MM.1S (cell line): ENCODE data around the gene QSOX1.

ENCODE experiments used
- DNase-seq: peaks from one replicate; pipeline ENCODE4 v3.0.0-alpha.2; 2015
- H2AFZ ChIP-seq: fragments of 300-600 bp; sonication (generic); 2 replicates; pipeline ENCODE4 v1.6.0; 2016; ENCODE audit warnings: antibody characterized with exemption, low read length
- H3F3A ChIP-seq: fragments of 300-600 bp; sonication (generic); 2 replicates; pipeline ENCODE4 v1.6.1; 2016; ENCODE audit warnings: mild to moderate bottlenecking, antibody characterized with exemption, low read length, moderate library complexity, mixed read lengths; ENCODE audit not compliant: insufficient read depth
- H3K27ac ChIP-seq: fragments of 300-600 bp; sonication (generic); 2 replicates; pipeline ENCODE4 v1.5.1; 2016; ENCODE audit warnings: mild to moderate bottlenecking, low read length
- H3K27me3 ChIP-seq: fragments of 300-600 bp; sonication (generic); replicated peaks from 2 replicates; pipeline ENCODE4 v1.6.0; 2016; ENCODE audit warnings: low read length; ENCODE audit not compliant: insufficient read depth
- H3K36me3 ChIP-seq: fragments of 300-600 bp; sonication (generic); replicated peaks from 2 replicates; pipeline ENCODE4 v1.6.1; 2016; ENCODE audit warnings: mild to moderate bottlenecking, low read length, mixed read lengths; ENCODE audit not compliant: insufficient read depth
- H3K4me1 ChIP-seq: fragments of 300-600 bp; sonication (generic); 2 replicates; pipeline ENCODE4 v1.6.1; 2016; ENCODE audit warnings: low read length, mixed read lengths
- H3K4me2 ChIP-seq: fragments of 300-600 bp; sonication (generic); 2 replicates; pipeline ENCODE4 v1.6.0; 2016; ENCODE audit warnings: low read depth, low read length
- H3K4me3 ChIP-seq: fragments of 300-600 bp; sonication (generic); 2 replicates; pipeline ENCODE4 v1.5.1; 2016; ENCODE audit warnings: low read length, mixed read lengths
- H3K79me2 ChIP-seq: fragments of 300-600 bp; sonication (generic); 2 replicates; pipeline ENCODE4 v1.6.1; 2016; ENCODE audit warnings: mixed run types, low read length, mixed read lengths
- H3K9ac ChIP-seq: fragments of 300-600 bp; sonication (generic); 2 replicates; pipeline ENCODE4 v1.6.1; 2016; ENCODE audit warnings: low read length, mixed read lengths
- H3K9me2 ChIP-seq: fragments of 300-600 bp; sonication (generic); replicated peaks from 2 replicates; pipeline ENCODE4 v1.6.1; 2016; ENCODE audit warnings: mild to moderate bottlenecking, low read length, mixed read lengths; ENCODE audit not compliant: insufficient read depth
- H3K9me3 ChIP-seq: fragments of 300-600 bp; sonication (generic); replicated peaks from 2 replicates; pipeline ENCODE4 v1.6.1; 2016; ENCODE audit warnings: mild to moderate bottlenecking, low read length, mixed read lengths; ENCODE audit not compliant: insufficient read depth
- H4K20me1 ChIP-seq: fragments of 300-600 bp; sonication (generic); 2 replicates; pipeline ENCODE4 v1.6.1; 2016; ENCODE audit warnings: mild to moderate bottlenecking, low read length, moderate library complexity, mixed read lengths; ENCODE audit not compliant: insufficient read depth
- CTCF ChIP-seq: fragments of 300-600 bp; sonication (generic); IDR thresholded peaks from 2 replicates; pipeline ENCODE4 v1.5.1; 2016; ENCODE audit warnings: antibody characterized with exemption, low read length, mixed read lengths
- EZH2 ChIP-seq: fragments of 300-600 bp; sonication (generic); optimal IDR thresholded peaks from 2 replicates; pipeline ENCODE3; 2017; ENCODE audit warnings: low read depth, mild to moderate bottlenecking, antibody characterized with exemption, low read length, mixed read lengths
- EZH2phosphoT487 ChIP-seq: fragments of 300-600 bp; sonication (generic); IDR thresholded peaks from 2 replicates; pipeline ENCODE4 v1.6.1; 2018; ENCODE audit warnings: antibody characterized with exemption, low read length

The QSOX1 gene

GRCh38 chr1:180204231-180204630 lies 49.6 kb downstream of the QSOX1 start:
- Histone ChIP-seq H3K27me3 (no peaks in the 10 kb centered on the region), H2AFZ (no peak overlapping the region), H4K20me1 (no peaks in the 10 kb centered on the region), H3F3A (no peaks in the 10 kb centered on the region), H3K36me3 (no peaks in the 10 kb centered on the region), H3K4me1 (no peaks in the 10 kb centered on the region), H3K9me3 (no peaks in the 10 kb centered on the region), H3K4me2 (no peak overlapping the region), H3K79me2 (no peaks in the 10 kb centered on the region), H3K9me2 (no peaks in the 10 kb centered on the region), H3K9ac (no peak overlapping the region), H3K4me3 (no peak overlapping the region), H3K27ac (no peak overlapping the region)
- DNase-seq, result no peak
- TF ChIP-seq EZH2phosphoT487, result no peak
- TF ChIP-seq EZH2, result no peak
- TF ChIP-seq CTCF, result no peak

- Histone ChIP-seq H3K9me3 (no peaks in the 10 kb centered on the region), H3K9ac (no peak overlapping the region), H3K4me3 (no peak overlapping the region), H3K27ac (no peak overlapping the region), H3K36me3 (no peaks in the 10 kb centered on the region), H3F3A (no peaks in the 10 kb centered on the region), H3K4me2 (no peak overlapping the region), H3K79me2 (no peaks in the 10 kb centered on the region), H3K4me1 (no peaks in the 10 kb centered on the region), H3K27me3 (no peaks in the 10 kb centered on the region), H2AFZ (no peak overlapping the region), H4K20me1 (no peaks in the 10 kb centered on the region), H3K9me2 (no peaks in the 10 kb centered on the region)
- TF ChIP-seq EZH2 (no peak), CTCF (no peak)
- DNase-seq, result no peak
Measured at GRCh38 chr1:180206581-180206980, 51.9 kb downstream of the QSOX1 start.

GRCh38 chr1:180208264-180208663 lies 53.6 kb downstream of the QSOX1 start:
- Histone ChIP-seq H3K79me2 (no peaks in the 10 kb centered on the region), H3K4me2 (no peak overlapping the region), H3K9me3 (no peaks in the 10 kb centered on the region), H3K27me3 (no peaks in the 10 kb centered on the region), H3K36me3 (no peaks in the 10 kb centered on the region), H3K27ac (no peak overlapping the region), H4K20me1 (no peaks in the 10 kb centered on the region), H3F3A (no peaks in the 10 kb centered on the region), H3K9ac (no peak overlapping the region), H3K9me2 (no peaks in the 10 kb centered on the region), H3K4me3 (no peak overlapping the region), H3K4me1 (peaks cover 3% of the 10 kb centered on the region; the same call in 1 of the 2 replicates), H2AFZ (no peak overlapping the region)
- DNase-seq, result no peak
- TF ChIP-seq EZH2phosphoT487 (no peak), EZH2 (no peak), CTCF (no peak)
